Heart right ventricle (tissue), 16 donors: Measurements from ENCODE around the gene SH3BGRL. TPM values are rescaled to one million over a fixed set of nuclear protein-coding genes. Genes with fewer than 3 reads are reported as not detected.

Source experiments
- ATAC-seq, 8 donors: fragments of 200-7000 bp; cut with Tn5 transposase; one replicate each; pipeline ENCODE4 v1.9.1; 2020; ENCODE audit warnings: mild to moderate bottlenecking in 8 of 8, moderate library complexity in 8 of 8, moderate number of reproducible peaks in 1 of 8
- DNase-seq, 2 donors: peaks; one replicate each; pipeline ENCODE4 v3.0.0-alpha.2; 2020
- H3K27ac ChIP-seq, 10 donors: fragments of 200-600 bp; sonication (generic) in 2 of 10; one replicate each; pipeline versions ENCODE4 v1.5.0 to v1.8.0; 2020 to 2022; ENCODE audit warnings: mild to moderate bottlenecking in 3 of 10
- H3K27me3 ChIP-seq, 7 donors: fragments of 200-600 bp; one replicate each; pipeline ENCODE4 v1.8.0; 2021 to 2022; ENCODE audit warnings: mild to moderate bottlenecking in 2 of 7
- H3K36me3 ChIP-seq, 9 donors: fragments of 200-600 bp; sonication (generic) in 1 of 9; one replicate each; pipeline versions ENCODE4 v1.5.0 to v1.8.0; 2020 to 2022; ENCODE audit warnings: mild to moderate bottlenecking in 2 of 9
- H3K4me1 ChIP-seq, 9 donors: fragments of 200-600 bp; sonication (generic) in 1 of 9; one replicate each; pipeline versions ENCODE4 v1.5.0 to v1.8.0; 2020 to 2022; ENCODE audit warnings: mild to moderate bottlenecking in 4 of 9
- H3K4me3 ChIP-seq, 10 donors: fragments of 200-600 bp; sonication (generic) in 2 of 10; one replicate each; pipeline versions ENCODE4 v1.5.0 to v1.8.0; 2020 to 2022; ENCODE audit warnings: mild to moderate bottlenecking in 7 of 10, moderate library complexity in 2 of 10
- H3K9me3 ChIP-seq, 11 donors: fragments of 200-600 bp in 10 of 11; sonication (generic) in 2 of 11; one replicate each; pipeline versions ENCODE4 v1.5.0 to v1.8.0; 2013 to 2022; ENCODE audit warnings: mild to moderate bottlenecking in 2 of 11, control low read depth in 1 of 11, moderate library complexity in 1 of 11
- WGBS, 2 donors: extraction: QIAGEN DNeasy Blood & Tissue Kit; methylation state at CpG; one replicate each; pipeline ENCODE4 v1.1.7; 2013; ENCODE audit warnings: inconsistent platforms in 1 of 2; 5-methylcytosine and 5-hydroxymethylcytosine counted together
- intact Hi-C, 10 donors: fragments of 100-400 bp; cut with DNase I; formaldehyde crosslinking; loops; one replicate each; pipeline versions ENCODE4 v1.11.1 to v1.14.2; 2022
- polyA plus RNA-seq, 2 donors: library from polyadenylated mRNA; stranded (reverse); fragments of 200-250 nt; gene quantifications; one replicate each; pipeline ENCODE4 v1.2.3, GENCODE V29; 2013
- total RNA-seq, 10 donors: library from RNA; stranded (reverse); fragmentation: NEBNext Ultra II Directional in 3 of 10; extraction: Animal tissue kit (Norgen Biotek cat#: 25700) in 3 of 10; gene quantifications; one replicate each; pipeline versions ENCODE4 v1.2.1 to v1.2.4, GENCODE V29; 2021 to 2023
- TF ChIP-seq, protein P1 (sequence below), 9 donors: fragments of 200-600 bp; sonication (generic) in 2 of 9; IDR thresholded peaks; one replicate each; pipeline versions ENCODE4 v1.5.0 to v1.8.0; 2021 to 2022; ENCODE audit warnings: antibody characterized with exemption in 9 of 9, mild to moderate bottlenecking in 5 of 9, moderate library complexity in 1 of 9
- donor health status: Arrhythmogenic right ventricular cardiomyopathy.
- donor health status: ischemic (EF 13 %, LVEDD 7.1; RV severe dilation, severe dysfunction).
- donor health status: healthy with polysubstance abuse.
- donor health status: DM: no; HTN: yes; CAD: no.
- donor health status: DM: no; HTN: no; CAD: no.
- donor health status: ischemic (EF 25% LVEDD 6.9; RV normal size, moderate dysfunction).
- donor health status: ischemic (EF 25% LVEDD 5.7; RV mildly dilated, moderate dysfunction).
- donor health status: healthy.
- donor health status: DM: yes; HTN: yes; CAD: no.
- donor health status: Ischemic cardiomyopathy.
- donor health status: ischemic (EF 35%, LVEDD 5.7; RV mildly dilated, moderate dysfunction).
- donor health status: nonischemic (EF 11% LVEDD 7.7; RV severe dilation, severe dysfunction).
- donor health status: DM: yes; HTN: yes; CAD: no.
- donor health status: PGD.
- donor health status: ischemic (EF 29% LVEDD 5.4; RV normal size, mild dysfunction).
- donor health status: nonischemic (EF 23%, LVEDD 6.1; RV moderate dilation, normal function).

Gene SH3BGRL
- total and polyA plus RNA-seq, 12 donors, result 13.2 to 54.1 (median 23.6) TPM

DNA sequence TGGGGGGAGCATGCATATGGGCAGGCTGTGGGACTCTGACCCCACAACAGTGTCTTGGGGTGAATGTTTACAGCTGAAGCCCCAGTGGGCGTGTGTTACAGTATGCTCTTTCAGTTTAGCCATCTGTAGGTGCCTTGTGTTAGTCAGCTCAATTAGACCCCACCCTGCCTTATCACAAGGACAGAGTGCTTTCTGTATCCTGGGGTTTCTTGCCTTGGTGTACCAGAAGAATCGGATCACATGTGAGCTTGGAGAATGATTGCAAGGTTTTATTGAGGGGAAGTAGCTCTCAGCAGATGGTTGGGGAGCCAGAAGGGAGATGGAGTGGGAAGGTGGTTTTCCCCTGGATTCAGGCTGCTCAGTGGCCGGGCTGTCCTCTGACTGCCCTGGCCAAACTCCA lies 27.3 kb downstream of the SH3BGRL start:
- Histone ChIP-seq H3K9me3 (no peaks in the 10 kb centered on the region), H3K27me3 (no peaks in the 10 kb centered on the region), H3K27ac (no peak overlapping the region), H3K36me3 (no peaks in the 10 kb centered on the region), H3K4me1 (no peaks in the 10 kb centered on the region), H3K4me3 (no peak overlapping the region)
- no peak for ATAC-seq
- TF ChIP-seq, protein P1, sequence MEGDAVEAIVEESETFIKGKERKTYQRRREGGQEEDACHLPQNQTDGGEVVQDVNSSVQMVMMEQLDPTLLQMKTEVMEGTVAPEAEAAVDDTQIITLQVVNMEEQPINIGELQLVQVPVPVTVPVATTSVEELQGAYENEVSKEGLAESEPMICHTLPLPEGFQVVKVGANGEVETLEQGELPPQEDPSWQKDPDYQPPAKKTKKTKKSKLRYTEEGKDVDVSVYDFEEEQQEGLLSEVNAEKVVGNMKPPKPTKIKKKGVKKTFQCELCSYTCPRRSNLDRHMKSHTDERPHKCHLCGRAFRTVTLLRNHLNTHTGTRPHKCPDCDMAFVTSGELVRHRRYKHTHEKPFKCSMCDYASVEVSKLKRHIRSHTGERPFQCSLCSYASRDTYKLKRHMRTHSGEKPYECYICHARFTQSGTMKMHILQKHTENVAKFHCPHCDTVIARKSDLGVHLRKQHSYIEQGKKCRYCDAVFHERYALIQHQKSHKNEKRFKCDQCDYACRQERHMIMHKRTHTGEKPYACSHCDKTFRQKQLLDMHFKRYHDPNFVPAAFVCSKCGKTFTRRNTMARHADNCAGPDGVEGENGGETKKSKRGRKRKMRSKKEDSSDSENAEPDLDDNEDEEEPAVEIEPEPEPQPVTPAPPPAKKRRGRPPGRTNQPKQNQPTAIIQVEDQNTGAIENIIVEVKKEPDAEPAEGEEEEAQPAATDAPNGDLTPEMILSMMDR (IDR thresholded peaks at IDR 0.05), result no peak
- DNase-seq, result no peak
- WGBS, 2 donors, result 87 to 90% methylated on average over 3 of the region's 3 CpGs
- intact Hi-C loops, result no loop called here

DNA sequence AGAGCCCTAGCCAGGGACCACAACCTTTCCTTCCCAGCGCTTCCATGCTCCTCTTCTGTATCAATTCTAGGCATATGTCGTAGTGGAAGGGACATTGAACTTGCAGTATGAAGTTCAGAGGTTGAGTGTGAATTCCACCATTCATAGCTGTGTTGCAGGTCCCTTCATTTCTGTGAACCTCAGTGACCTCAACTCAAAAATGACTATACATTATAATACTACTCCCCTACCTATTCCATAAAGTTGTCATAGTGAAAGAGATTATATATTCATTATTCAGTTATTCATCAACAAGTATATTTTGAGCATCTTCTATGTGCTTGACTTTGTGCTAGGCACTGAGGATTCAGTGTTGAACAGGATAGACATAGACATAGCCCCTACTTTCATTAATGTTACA lies 28.0 kb downstream of the SH3BGRL start:
- Histone ChIP-seq H3K27ac (no peak overlapping the region), H3K9me3 (no peaks in the 10 kb centered on the region), H3K4me1 (no peaks in the 10 kb centered on the region), H3K4me3 (no peak overlapping the region), H3K27me3 (no peaks in the 10 kb centered on the region), H3K36me3 (no peaks in the 10 kb centered on the region)
- TF ChIP-seq, protein P1 (IDR thresholded peaks at IDR 0.05), result no peak
- DNase-seq (no peak), ATAC-seq (no peak)
- 98 to 100% methylated on average over 2 of the region's 2 CpGs for WGBS, 2 donors
- intact Hi-C loops, result no loop called here

DNA sequence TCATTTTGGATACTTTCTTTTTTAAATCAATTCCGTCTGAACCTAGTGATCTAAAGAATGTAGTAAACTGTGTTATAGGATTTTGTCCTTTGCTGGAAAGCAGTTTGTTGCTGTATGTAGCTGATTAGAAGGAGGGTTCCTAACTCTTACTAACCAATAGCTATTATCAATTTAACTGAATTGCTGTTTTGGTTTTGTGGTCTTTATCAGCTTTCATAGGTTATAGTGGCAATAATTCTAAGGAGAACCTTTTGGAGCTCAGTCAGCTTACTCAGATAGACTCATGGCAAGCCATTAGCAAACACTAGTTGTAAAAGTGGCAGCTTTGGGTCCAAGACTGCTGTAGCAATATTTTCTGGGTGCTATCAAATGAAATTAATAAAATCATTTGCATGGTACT lies 29.6 kb downstream of the SH3BGRL start:
- H3K27ac ChIP-seq, result no peak overlapping the region
- no peaks in the 10 kb centered on the region for H3K27me3 ChIP-seq
- no peak for DNase-seq
- no peak overlapping the region for H3K4me3 ChIP-seq
- ATAC-seq, result no peak
- H3K36me3 ChIP-seq, result no peaks in the 10 kb centered on the region
- no peaks in the 10 kb centered on the region for H3K4me1 ChIP-seq
- WGBS, 2 donors, result 66 to 85% methylated on average over 1 of the region's 1 CpG
- TF ChIP-seq, protein P1 (IDR thresholded peaks at IDR 0.05), result no peak
- no peaks in the 10 kb centered on the region for H3K9me3 ChIP-seq
- intact Hi-C loops, result no loop called here

DNA sequence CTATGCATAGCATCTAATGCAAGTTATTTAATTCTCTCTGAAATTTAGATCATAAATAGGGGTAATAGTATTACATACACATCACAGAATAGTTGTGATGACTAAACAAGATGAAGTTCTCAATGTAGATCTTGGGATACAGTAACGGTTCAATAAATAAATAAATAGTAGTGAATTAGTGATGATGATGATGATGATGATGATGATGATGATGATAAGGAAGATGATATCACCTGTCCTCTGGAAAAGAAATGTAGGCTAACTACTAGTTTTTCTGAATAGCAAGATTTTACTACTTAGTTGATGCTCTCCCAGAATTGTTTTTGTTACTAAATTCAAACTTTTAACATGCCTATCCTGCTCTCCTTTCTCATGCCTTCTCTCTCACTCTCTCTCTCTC lies 30.3 kb downstream of the SH3BGRL start:
- Histone ChIP-seq H3K4me1 (no peaks in the 10 kb centered on the region), H3K9me3 (no peaks in the 10 kb centered on the region), H3K36me3 (peaks cover 0 to 5% (median 0%) of the 10 kb centered on the region in 9 donors), H3K27ac (no peak overlapping the region), H3K4me3 (no peak overlapping the region), H3K27me3 (no peaks in the 10 kb centered on the region)
- TF ChIP-seq, protein P1 (IDR thresholded peaks at IDR 0.05), result no peak
- DNase-seq (no peak), ATAC-seq (no peak)
- intact Hi-C loops, result no loop called here
- 96 to 100% methylated on average over 1 of the region's 1 CpG for WGBS, 2 donors
